A673 (cell line): ENCODE measurements around the gene RUBCNL. TPM values are rescaled to one million over a fixed set of nuclear protein-coding genes. Genes with fewer than 3 reads are reported as not detected.

ENCODE experiments used
- BruUV-seq: library from RNA; stranded (reverse); fragments of 400-500 nt; replicated peaks from 2 replicates; lab custom pipeline; 2021; lab: Mats Ljungman, UMichigan
- CTCF ChIA-PET: fragments of 300-600 bp; sonication (Branson Sonifier 250); formaldehyde crosslinking; loops from one replicate; lab custom pipeline; 2022; ENCODE audit warnings: antibody characterized with exemption; lab: Charles Lee
- POLR2A ChIA-PET: fragments of 300-600 bp; sonication (Branson Sonifier 250); formaldehyde crosslinking; loops from one replicate; lab custom pipeline; 2022; ENCODE audit warnings: antibody characterized with exemption; ENCODE audit not compliant: low non-redundant PET; lab: Charles Lee
- DNase-seq: peaks from one replicate; pipeline ENCODE4 v3.0.0-alpha.2; 2015; ENCODE audit warnings: low spot score
- H3K27ac ChIP-seq: fragments of 200-600 bp; sonication (generic); 2 replicates; pipeline ENCODE4 v1.5.1; 2016; ENCODE audit warnings: mixed run types, low read depth, mild to moderate bottlenecking, mixed read lengths, antibody characterized with exemption, low read length; ENCODE audit not compliant: poor library complexity, severe bottlenecking
- H3K27me3 ChIP-seq: fragments of 200-600 bp; sonication (generic); replicated peaks from 2 replicates; pipeline ENCODE4 v1.6.1; 2017; ENCODE audit warnings: mixed run types, low read depth, mild to moderate bottlenecking, mixed read lengths, antibody characterized with exemption, low read length; ENCODE audit not compliant: insufficient read depth, poor library complexity
- H3K36me3 ChIP-seq: fragments of 200-600 bp; sonication (generic); 2 replicates; pipeline ENCODE4 v1.6.1; 2016; ENCODE audit warnings: mixed run types, mild to moderate bottlenecking, mixed read lengths, antibody characterized with exemption, low read length; ENCODE audit not compliant: insufficient read depth, poor library complexity, severe bottlenecking
- H3K4me1 ChIP-seq: fragments of 200-600 bp; sonication (generic); 2 replicates; pipeline ENCODE4 v1.6.1; 2017; ENCODE audit warnings: mixed run types, mild to moderate bottlenecking, mixed read lengths, antibody characterized with exemption, low read length; ENCODE audit not compliant: insufficient read depth, poor library complexity, severe bottlenecking
- H3K4me3 ChIP-seq: fragments of 200-600 bp; sonication (generic); 2 replicates; pipeline ENCODE4 v1.5.1; 2016; ENCODE audit warnings: low read depth, mixed run types, mild to moderate bottlenecking, mixed read lengths, low read length; ENCODE audit not compliant: poor library complexity, severe bottlenecking
- H3K9me3 ChIP-seq: fragments of 200-600 bp; sonication (generic); 2 replicates; pipeline ENCODE4 v1.6.1; 2016; ENCODE audit warnings: mixed run types, low read depth, mild to moderate bottlenecking, mixed read lengths, antibody characterized with exemption, low read length; ENCODE audit not compliant: poor library complexity, severe bottlenecking
- CTCF ChIP-seq: fragments of 300-800, 200-600 bp; sonication (generic); conservative IDR thresholded peaks from 2 replicates; pipeline ENCODE4 v1.5.1; 2017; ENCODE audit warnings: low read depth, mild to moderate bottlenecking, antibody characterized with exemption, low read length, moderate library complexity, mixed read lengths
- EZH2 ChIP-seq: fragments of 200-600 bp; sonication (generic); IDR thresholded peaks from 2 replicates; pipeline ENCODE4 v1.6.1; 2017; ENCODE audit warnings: borderline replicate concordance, low read depth, mild to moderate bottlenecking, mixed read lengths, antibody characterized with exemption, low read length; ENCODE audit not compliant: poor library complexity, severe bottlenecking
- intact Hi-C: fragments of 100-400 bp; cut with micrococcal nuclease; formaldehyde crosslinking; loops from one replicate; pipeline ENCODE4 v1.10.0; 2022; ENCODE audit not compliant: unreplicated experiment
- total RNA-seq: library from RNA; stranded (reverse); gene quantifications from 2 replicates; pipeline ENCODE4 v1.2.3, GENCODE V29; 2021

Gene RUBCNL
- total RNA-seq, 1 experiment from 2014 or later: 126 TPM

GRCh38 chr13:46324976-46325375 is 62.1 kb downstream of the RUBCNL start:
- DNase-seq: no peak
- intact Hi-C loops: loop anchor here (5.0 to 10.0 kb wide), 4 partner anchors 700 to 1278 kb away; no protein-coding TSS in a partner anchor
- H3K4me1 ChIP-seq: peaks cover 12% of the 10 kb centered on the region
- H3K4me3 ChIP-seq: no peak overlapping the region
- no TSS peak for BruUV-seq
- H3K27me3 ChIP-seq: no peaks in the 10 kb centered on the region
- no peaks in the 10 kb centered on the region for H3K36me3 ChIP-seq
- no peaks in the 10 kb centered on the region for H3K9me3 ChIP-seq
- CTCF ChIA-PET: no interaction called here
- TF ChIP-seq CTCF (no peak), EZH2 (no peak)
- POLR2A ChIA-PET: no interaction called here
- no peak overlapping the region for H3K27ac ChIP-seq

- peak; percentile 89 for DNase-seq
- no TSS peak for BruUV-seq
- TF ChIP-seq EZH2 (no peak), CTCF (peak; percentile 93)
- peaks cover 12% of the 10 kb centered on the region for H3K4me1 ChIP-seq
- no peaks in the 10 kb centered on the region for H3K9me3 ChIP-seq
- POLR2A ChIA-PET: no interaction called here
- H3K27me3 ChIP-seq: no peaks in the 10 kb centered on the region
- no peaks in the 10 kb centered on the region for H3K36me3 ChIP-seq
- CTCF ChIA-PET: interaction anchor here (0.6 to 1.8 kb wide), 8 partner anchors 13 to 903 kb away, joined by 3 to 9 read pairs (median 3); partner anchors contain the start of gene SLC25A30
- peak overlapping the region; percentile 60 for H3K27ac ChIP-seq
- intact Hi-C loops: loop anchor here (2.0 to 10.0 kb wide), 7 partner anchors 175 to 1274 kb away; no protein-coding TSS in a partner anchor
- H3K4me3 ChIP-seq: no peak overlapping the region
These were observed 65.4 kb downstream of the RUBCNL start for GRCh38 chr13:46321494-46322225.

- POLR2A ChIA-PET: no interaction called here
- H3K9me3 ChIP-seq: no peaks in the 10 kb centered on the region
- peaks cover 12% of the 10 kb centered on the region for H3K4me1 ChIP-seq
- intact Hi-C loops: loop anchor here (2.0 to 10.0 kb wide), 7 partner anchors 174 to 1274 kb away; no protein-coding TSS in a partner anchor
- no peak overlapping the region for H3K4me3 ChIP-seq
- no TSS peak for BruUV-seq
- no peak for TF ChIP-seq EZH2
- no peak for TF ChIP-seq CTCF
- DNase-seq: no peak
- peak overlapping the region; percentile 60 for H3K27ac ChIP-seq
- H3K27me3 ChIP-seq: no peaks in the 10 kb centered on the region
- no peaks in the 10 kb centered on the region for H3K36me3 ChIP-seq
- CTCF ChIA-PET: interaction anchor here (0.6 to 1.8 kb wide), 7 partner anchors 14 to 1011 kb away, joined by 3 to 9 read pairs (median 4); partner anchors contain the start of gene SLC25A30
These were observed 66.2 kb downstream of the RUBCNL start for GRCh38 chr13:46320821-46321220.
